Epithelial cell of proximal tubule (primary cell): ENCODE results near the gene CCDC81. TPM values are rescaled to one million over a fixed set of nuclear protein-coding genes. Genes with fewer than 3 reads are reported as not detected.
"Not testable (repeated sequence)": the region's sequence is repeated elsewhere in the genome, so short reads cannot be mapped to it uniquely, and the experiment has no call there.

Experiments used
- DNase-seq: peaks from one replicate; pipeline ENCODE4 v3.0.0-alpha.2; 2011; ENCODE audit warnings: low read depth
- H3K4me3 ChIP-seq: 2 replicates; pipeline ENCODE4 v1.5.1; 2011; ENCODE audit warnings: low read depth, mild to moderate bottlenecking, low read length
- CTCF ChIP-seq: conservative IDR thresholded peaks from 2 replicates; pipeline ENCODE4 v1.5.1; 2012; ENCODE audit warnings: low read depth, mild to moderate bottlenecking, low read length
- total RNA-seq: library from RNA; depleted of rRNA; stranded (reverse); fragments of >200 nt; gene quantifications from 2 replicates; pipeline ENCODE4 v1.2.3, GENCODE V29; 2015

The CCDC81 gene
- total RNA-seq, 1 donor from 2014 or later: 0.81 TPM

- no peak for DNase-seq
- no peak for TF ChIP-seq CTCF
- H3K4me3 ChIP-seq: no peak overlapping the region
These were observed 56.6 kb downstream of the CCDC81 start for GRCh38 chr11:86431258-86431657.

- H3K4me3 ChIP-seq, DNase-seq: not testable (repeated sequence)
These were observed 58.8 kb downstream of the CCDC81 start for GRCh38 chr11:86433361-86434095.

- no peak for TF ChIP-seq CTCF
- no peak for DNase-seq
- H3K4me3 ChIP-seq: no peak overlapping the region
These were observed 61.0 kb downstream of the CCDC81 start for GRCh38 chr11:86435711-86436110.

- H3K4me3 ChIP-seq: no peak overlapping the region
- no peak for TF ChIP-seq CTCF
- no peak for DNase-seq
These were observed 64.0 kb downstream of the CCDC81 start for GRCh38 chr11:86438685-86439084.

GRCh38 chr11:86440305-86440716 lies 65.6 kb downstream of the CCDC81 start:
- H3K4me3 ChIP-seq: no peak overlapping the region
- no peak for DNase-seq
- TF ChIP-seq CTCF: no peak

GRCh38 chr11:86440843-86441242 lies 66.2 kb downstream of the CCDC81 start:
- no peak for DNase-seq
- H3K4me3 ChIP-seq: no peak overlapping the region
- TF ChIP-seq CTCF: no peak

GRCh38 chr11:86442420-86442819 lies 67.7 kb downstream of the CCDC81 start:
- no peak for DNase-seq
- H3K4me3 ChIP-seq: no peak overlapping the region
- no peak for TF ChIP-seq CTCF
